ENCODE results near the gene PDXK.
"Not testable (repeated sequence)": the region's sequence is repeated elsewhere in the genome, so short reads cannot be mapped to it uniquely, and the experiment has no call there.

Gene PDXK

GRCh38 chr21:43697758-43698643, 20.9 kb upstream of the PDXK start:
- no peak for DNase-seq

GRCh38 chr21:43699492-43699777, 19.5 kb upstream of the PDXK start:
- DNase-seq, result not testable (repeated sequence)

- no peak for DNase-seq
Measured at GRCh38 chr21:43699933-43700599, 18.9 kb upstream of the PDXK start.

- DNase-seq, result no peak
Measured at GRCh38 chr21:43701936-43702784, 16.8 kb upstream of the PDXK start.

- DNase-seq, result no peak
Measured at GRCh38 chr21:43702785-43703034, 16.2 kb upstream of the PDXK start.

GRCh38 chr21:43703035-43703880, 15.7 kb upstream of the PDXK start:
- DNase-seq, result no peak

- DNase-seq, result no peak
Measured at GRCh38 chr21:43707462-43707861, 11.5 kb upstream of the PDXK start.

- DNase-seq, result no peak
Measured at GRCh38 chr21:43708745-43709381, 10.1 kb upstream of the PDXK start.

- DNase-seq, result no peak
Measured at GRCh38 chr21:43712268-43712942, 6.5 kb upstream of the PDXK start.

GRCh38 chr21:43713123-43713522, 5.8 kb upstream of the PDXK start:
- not testable (repeated sequence) for DNase-seq

- DNase-seq, result peak; percentile 88
Measured at GRCh38 chr21:43716376-43717165, 2.4 kb upstream of the PDXK start.

- DNase-seq, result peak; percentile 75
Measured at GRCh38 chr21:43717166-43717853, 1.6 kb upstream of the PDXK start.

GRCh38 chr21:43717967-43718871, 710 bp upstream of the PDXK start:
- peak; percentile 30 for DNase-seq

- DNase-seq, result peak; percentile 56
Measured at GRCh38 chr21:43719748-43720538, 1.0 kb downstream of the PDXK start.

- DNase-seq, result no peak
Measured at GRCh38 chr21:43720539-43721166, 1.7 kb downstream of the PDXK start.

GRCh38 chr21:43721206-43721605, 2.3 kb downstream of the PDXK start:
- DNase-seq, result no peak

GRCh38 chr21:43721939-43722338, 3.0 kb downstream of the PDXK start:
- no peak for DNase-seq

GRCh38 chr21:43723648-43724047, 4.7 kb downstream of the PDXK start:
- no peak for DNase-seq

Data from RPMI8226 (cell line).